T47D (cell line): ENCODE data around the gene TMEM184C.

Experiments used
- DNase-seq, 2 experiments: peaks; one replicate each; pipeline versions ENCODE4 v3.0.0 to v3.0.0-alpha.2; 2011 to 2012; ENCODE audit warnings: low read depth in 1 of 2, low spot score in 1 of 2
- JUND ChIP-seq: IDR thresholded peaks from 2 replicates; pipeline ENCODE4 v1.6.1; 2012; ENCODE audit warnings: low read depth
- in situ Hi-C: cut with HindIII; loops from 2 replicates; pipeline ENCODE4 v1.10.0; 2016; ENCODE audit warnings: low sequenced_read_pairs, low pct_unique_long_range_greater_than_20kb

Gene TMEM184C

GRCh38 chr4:147617841-147618691 is 869 bp downstream of the TMEM184C start:
- TF ChIP-seq JUND: no peak
- DNase-seq: no peak
- in situ Hi-C loops: no loop called here

- TF ChIP-seq JUND: no peak
- in situ Hi-C loops: no loop called here
- DNase-seq: no peak
Observed at GRCh38 chr4:147620315-147620714, 3.1 kb downstream of the TMEM184C start.

GRCh38 chr4:147625733-147626132 is 8.5 kb downstream of the TMEM184C start:
- DNase-seq: no peak
- in situ Hi-C loops: no loop called here
- TF ChIP-seq JUND: no peak

GRCh38 chr4:147626903-147627302 is 9.7 kb downstream of the TMEM184C start:
- DNase-seq: no peak
- in situ Hi-C loops: no loop called here
- TF ChIP-seq JUND: no peak

GRCh38 chr4:147628415-147628814 is 11.2 kb downstream of the TMEM184C start:
- no peak for DNase-seq
- in situ Hi-C loops: no loop called here
- no peak for TF ChIP-seq JUND

GRCh38 chr4:147629783-147630730 is 12.9 kb downstream of the TMEM184C start:
- TF ChIP-seq JUND: no peak
- in situ Hi-C loops: no loop called here
- no peak for DNase-seq

- in situ Hi-C loops: no loop called here
- no peak for DNase-seq
Observed at GRCh38 chr4:147633113-147633512, 15.9 kb downstream of the TMEM184C start.

DNA sequence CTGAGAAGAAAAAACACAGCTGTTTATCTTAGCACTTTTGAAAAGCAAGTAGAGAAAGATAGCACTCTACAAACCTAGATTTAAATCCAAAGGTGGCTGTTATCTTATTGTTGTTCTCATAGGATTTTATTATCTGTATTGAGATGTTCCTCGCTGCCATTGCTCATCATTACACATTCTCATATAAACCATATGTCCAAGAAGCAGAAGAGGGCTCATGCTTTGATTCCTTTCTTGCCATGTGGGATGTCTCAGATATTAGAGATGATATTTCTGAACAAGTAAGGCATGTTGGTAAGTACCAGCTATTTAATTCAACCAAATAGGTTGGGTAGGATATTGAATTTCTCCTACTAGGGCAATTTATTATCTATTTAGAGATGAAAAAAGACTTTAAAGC is 16.4 kb downstream of the TMEM184C start:
- TF ChIP-seq JUND: no peak
- in situ Hi-C loops: no loop called here
- no peak for DNase-seq

More at GRCh38 chr4:147633113-147633512, 15.9 kb downstream of the TMEM184C start:
- no peak for TF ChIP-seq JUND

DNA sequence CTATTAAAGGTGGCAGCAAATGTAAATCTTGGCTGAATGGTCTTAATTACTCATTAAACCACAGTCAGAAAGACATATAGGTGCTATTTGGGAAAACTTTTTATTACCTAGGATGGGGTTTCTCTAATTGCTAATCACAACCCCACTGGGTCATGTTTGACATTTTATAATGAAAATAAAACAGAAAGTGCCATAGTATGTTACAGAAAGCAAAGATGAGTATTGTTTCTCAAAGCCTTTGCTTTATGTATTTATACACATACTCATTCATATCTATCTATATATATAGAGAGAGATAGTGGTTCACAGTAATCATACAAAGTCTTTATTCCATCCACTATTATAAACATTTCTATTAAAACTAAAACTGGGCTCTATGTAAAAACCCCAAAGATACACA is 18.2 kb downstream of the TMEM184C start:
- no peak for DNase-seq
- in situ Hi-C loops: no loop called here
- TF ChIP-seq JUND: no peak

GRCh38 chr4:147638365-147638764 is 21.2 kb downstream of the TMEM184C start:
- in situ Hi-C loops: no loop called here
- no peak for DNase-seq
- no peak for TF ChIP-seq JUND

DNA sequence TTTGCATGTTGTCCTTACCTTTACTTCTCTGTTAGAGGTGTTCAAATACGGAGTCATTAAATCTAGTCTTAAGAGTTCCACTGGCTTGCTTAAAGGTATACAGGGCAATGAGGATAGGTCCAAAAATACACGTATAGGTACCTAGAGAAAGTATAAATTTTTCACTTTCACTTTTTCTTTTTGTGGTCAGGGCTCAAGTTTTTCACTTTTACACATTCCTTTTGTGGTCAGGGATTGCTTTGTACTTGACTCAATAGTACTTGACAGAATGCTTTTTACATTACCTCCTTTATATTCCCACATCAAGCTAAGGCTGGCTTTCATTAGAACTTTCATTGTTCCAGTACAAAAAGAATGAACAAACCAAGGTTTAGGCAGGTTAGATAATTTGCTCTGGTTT is 21.7 kb downstream of the TMEM184C start:
- DNase-seq: no peak
- in situ Hi-C loops: no loop called here
- no peak for TF ChIP-seq JUND

DNA sequence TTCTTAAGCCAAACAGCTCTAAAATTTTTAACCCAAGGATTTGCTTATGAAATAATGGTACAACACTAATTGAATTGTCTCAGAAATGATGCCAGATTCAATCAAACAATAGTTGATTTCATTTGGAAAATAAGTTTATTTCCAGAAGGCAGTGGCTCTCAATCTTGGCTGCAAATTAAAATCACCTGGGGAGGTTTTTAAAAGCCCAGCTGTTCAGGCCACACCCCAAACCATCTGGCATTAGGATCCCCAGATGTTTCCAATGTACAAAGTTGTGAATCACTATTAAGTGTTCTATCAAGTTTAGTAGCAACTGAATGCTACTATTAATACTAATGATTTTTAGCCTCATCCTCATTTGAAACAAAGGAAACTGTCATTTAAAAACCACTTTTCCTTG is 22.2 kb downstream of the TMEM184C start:
- no peak for DNase-seq
- TF ChIP-seq JUND: no peak
- in situ Hi-C loops: no loop called here

DNA sequence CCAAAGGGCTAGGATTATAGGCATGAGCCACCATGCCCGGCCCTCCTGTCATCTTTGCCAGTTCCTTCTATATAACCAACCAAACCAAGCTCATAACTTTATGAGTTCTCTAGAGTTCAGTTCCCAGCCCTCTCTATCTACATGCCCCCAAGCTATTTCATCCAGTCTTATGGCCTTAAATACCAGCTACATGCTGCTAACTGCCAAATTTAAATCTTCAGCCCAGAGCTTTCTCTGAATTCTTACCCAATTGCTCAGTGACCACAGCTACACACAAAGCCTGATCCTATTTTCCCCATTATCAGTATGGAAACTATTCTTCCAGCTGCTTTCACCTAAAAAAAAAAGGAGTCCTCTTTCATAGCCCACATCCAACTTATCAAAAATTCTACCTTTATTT is 23.1 kb downstream of the TMEM184C start:
- in situ Hi-C loops: no loop called here
- DNase-seq: no peak
- TF ChIP-seq JUND: no peak
